SKM-1 treated with dmso at 0.1 percent for 144 hours (cell line): ENCODE results near the gene PTPN13.

Experiments
- DNase-seq: peaks from one replicate; lab custom pipeline; 2025; ENCODE audit not compliant: unreplicated experiment; lab: John Stamatoyannopoulos, UW

Gene PTPN13

DNA sequence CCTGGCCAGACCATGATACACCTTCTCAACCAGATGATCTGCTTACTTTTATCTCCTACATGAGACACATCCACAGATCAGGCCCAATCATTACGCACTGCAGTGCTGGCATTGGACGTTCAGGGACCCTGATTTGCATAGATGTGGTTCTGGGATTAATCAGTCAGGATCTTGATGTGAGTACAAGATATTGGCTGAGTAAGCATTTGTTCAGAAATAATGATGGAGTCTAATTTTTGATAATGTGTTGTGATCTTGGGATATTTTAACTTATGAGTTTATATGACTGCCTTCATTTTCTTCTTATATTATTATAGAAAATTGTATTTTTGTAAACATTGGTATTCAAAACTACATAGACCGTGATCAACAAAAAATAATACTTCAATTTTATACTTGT, 215.7 kb downstream of the PTPN13 start:
- no peak for DNase-seq

DNA sequence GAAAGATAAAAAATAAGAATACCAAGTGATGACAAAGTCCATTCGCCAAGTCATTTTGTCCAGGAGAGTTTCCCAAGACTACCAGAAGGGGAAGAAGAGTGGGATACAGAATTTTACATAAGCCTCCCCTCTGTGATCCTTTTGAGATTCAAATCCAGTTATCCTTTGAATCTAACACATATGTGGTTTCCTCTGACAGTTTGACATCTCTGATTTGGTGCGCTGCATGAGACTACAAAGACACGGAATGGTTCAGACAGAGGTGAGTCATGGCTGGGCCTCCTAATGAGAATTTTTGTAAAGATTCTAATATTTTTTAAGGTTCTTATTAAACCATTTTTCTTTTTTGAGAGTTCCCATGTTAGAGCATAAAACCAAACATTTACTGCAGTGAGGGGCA, 216.7 kb downstream of the PTPN13 start:
- no peak for DNase-seq

DNA sequence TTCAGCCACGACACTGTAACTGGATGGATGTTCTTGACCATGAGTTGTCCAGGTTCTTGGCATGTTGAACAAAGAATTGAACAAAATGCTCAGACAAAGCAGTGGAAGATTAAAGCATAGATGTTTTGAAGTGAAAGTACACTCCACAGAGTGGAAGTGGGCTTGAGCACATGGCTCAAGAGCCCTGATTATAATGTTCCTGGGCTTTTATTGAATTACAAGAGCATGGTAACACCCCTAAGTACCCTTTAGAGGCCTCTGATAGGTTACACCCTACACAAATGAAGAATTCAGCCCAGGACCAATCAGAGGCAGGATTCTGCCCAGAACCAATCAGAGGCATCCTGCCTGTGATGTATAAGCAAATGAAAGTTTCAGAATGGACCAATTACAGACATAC, 221.5 kb downstream of the PTPN13 start:
- DNase-seq: no peak

DNA sequence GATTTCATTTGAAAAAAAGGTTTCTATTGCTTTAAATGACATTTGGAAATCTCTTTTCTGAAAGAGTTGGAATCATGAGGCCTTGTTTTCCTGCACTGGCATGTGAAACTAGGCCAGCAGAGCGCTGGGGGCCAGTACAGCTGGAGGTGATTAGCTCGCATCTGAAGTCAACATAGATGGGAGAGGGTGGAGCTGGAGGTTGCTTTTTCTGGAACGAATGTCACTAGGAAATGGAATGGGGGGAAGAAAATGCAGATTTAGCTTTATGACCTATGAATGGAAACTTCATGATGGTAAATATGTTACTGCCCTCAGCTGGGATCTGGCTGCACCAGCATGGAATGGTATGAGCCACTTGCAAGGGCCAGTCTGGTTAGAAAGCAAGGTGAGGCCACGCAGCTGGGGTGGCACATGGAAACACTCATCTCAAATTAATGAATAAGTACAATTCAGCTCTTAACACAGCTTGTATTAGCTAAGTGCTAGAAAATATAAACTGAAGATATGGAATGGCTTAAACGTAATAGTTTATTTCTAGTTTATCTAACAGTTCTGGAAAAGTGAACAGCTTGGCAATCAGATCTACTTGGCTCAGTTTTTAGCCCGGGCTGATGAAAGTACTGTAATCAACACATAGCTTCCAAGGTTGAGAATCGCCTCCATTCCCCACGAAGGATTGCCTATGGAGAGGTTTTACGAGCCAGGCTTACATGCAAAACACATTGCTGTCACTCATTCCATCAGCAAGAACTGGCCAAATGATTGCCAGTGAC, 222.6 kb downstream of the PTPN13 start:
- no peak for DNase-seq

DNA sequence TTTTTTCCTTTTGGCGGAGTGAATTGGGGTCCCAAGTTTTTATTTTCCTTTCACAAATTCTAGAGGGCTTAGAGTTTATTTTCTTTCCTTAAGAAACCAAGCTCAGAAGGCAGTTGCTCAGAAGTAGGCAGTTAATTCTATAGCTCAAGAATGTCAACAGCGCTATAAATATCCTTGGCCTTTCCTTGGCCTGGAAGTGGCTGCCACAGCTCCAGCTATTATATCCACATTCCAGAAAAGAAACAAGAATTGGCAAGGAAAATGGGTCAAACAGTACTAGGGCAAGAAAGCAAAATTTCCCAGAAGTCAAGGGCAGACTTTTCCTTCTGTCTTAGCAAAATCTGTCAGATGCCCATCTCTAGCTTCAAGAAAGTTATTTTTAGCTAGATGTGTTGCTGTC, 224.1 kb downstream of the PTPN13 start:
- DNase-seq: no peak

DNA sequence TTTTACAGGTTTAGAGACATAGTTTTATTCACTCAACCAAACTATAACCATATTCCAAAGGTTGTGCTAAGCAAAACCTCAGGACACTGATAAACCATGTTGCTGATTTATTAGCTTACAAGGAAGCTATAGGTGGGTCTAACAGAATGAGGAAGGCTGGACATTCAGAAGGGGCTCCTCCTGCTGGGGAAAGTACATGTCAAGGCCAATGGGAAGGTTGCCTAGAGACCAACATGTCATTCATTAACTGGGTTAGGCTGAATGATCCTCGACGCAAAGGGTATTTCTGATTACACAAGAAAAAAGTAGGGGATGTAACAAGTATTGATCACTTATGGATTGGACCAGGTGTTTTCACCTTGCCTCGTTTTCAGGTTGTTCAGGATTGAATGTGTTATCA, 224.7 kb downstream of the PTPN13 start:
- no peak for DNase-seq

DNA sequence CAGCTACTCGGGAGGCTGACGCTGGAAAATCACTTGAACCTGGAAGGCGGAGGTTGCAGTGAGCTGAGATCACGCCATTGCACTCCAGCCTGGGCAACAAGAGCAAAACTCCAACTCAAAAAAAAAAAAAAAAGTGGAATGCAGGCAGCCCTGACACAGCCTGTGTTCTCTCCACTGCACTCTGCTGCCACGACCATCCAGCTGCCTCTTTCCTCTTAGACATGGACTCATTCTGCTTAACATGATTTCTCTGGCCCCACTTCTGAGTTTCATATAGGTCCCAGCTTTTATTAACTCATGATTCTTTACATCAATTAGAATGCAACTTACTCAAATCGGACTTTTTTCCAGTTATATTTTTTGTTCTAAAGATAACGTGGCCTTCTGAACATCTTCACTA, 225.4 kb downstream of the PTPN13 start:
- DNase-seq: no peak

DNA sequence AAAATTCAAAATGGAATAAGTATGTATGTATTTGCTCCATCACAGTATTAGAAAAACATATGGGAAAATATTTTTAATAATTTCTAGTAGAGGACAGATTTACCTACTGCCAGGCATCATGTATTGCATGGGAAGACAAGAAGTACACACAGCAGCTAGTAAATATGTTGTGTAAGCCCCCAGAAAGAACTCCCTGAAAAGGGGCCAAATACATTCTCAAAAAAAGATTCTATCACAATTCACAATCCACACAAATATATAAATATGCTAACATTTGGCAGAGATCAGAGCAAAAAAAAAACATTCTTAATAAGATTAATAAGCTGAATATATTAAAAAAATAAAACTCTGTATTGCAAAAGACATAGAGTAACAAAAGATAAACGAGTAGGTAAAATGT, 227.0 kb downstream of the PTPN13 start:
- no peak for DNase-seq

DNA sequence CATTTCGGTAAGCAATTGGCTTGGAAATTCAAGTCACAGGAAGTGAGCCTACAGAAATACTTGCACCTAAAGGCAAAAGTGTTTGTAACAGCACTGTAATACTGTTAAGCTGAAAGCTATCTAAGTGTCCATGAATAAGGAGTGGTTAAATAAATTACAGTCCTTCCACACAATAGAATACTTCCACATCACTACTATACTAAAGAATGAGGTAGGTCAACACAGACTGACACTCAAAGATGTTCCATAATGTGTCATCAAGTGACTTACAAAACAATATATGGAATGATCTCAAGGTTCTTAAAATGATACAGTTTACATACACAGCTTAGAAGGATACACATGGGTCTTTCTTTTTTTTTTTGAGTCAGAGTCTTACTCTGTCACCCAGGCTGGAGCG, 228.0 kb downstream of the PTPN13 start:
- no peak for DNase-seq

DNA sequence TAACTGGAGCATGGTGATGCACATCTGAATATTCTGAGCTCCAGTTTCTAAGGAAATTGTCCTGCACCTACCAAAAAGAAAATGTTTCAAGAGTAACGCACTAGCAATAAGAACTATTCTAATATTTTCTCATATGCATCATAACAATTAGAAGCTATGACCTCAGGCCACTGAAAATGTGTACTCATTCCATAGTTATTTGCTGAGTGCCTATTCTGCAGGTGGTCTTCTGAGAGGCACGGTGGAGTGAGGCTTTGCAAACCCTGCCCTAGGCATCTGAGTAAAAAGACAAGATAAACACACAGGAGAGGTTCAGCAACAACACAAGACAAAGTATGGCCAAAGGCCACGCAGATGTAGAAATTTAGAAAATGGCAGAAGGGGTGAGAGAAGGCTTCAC, 231.4 kb downstream of the PTPN13 start:
- DNase-seq: no peak

DNA sequence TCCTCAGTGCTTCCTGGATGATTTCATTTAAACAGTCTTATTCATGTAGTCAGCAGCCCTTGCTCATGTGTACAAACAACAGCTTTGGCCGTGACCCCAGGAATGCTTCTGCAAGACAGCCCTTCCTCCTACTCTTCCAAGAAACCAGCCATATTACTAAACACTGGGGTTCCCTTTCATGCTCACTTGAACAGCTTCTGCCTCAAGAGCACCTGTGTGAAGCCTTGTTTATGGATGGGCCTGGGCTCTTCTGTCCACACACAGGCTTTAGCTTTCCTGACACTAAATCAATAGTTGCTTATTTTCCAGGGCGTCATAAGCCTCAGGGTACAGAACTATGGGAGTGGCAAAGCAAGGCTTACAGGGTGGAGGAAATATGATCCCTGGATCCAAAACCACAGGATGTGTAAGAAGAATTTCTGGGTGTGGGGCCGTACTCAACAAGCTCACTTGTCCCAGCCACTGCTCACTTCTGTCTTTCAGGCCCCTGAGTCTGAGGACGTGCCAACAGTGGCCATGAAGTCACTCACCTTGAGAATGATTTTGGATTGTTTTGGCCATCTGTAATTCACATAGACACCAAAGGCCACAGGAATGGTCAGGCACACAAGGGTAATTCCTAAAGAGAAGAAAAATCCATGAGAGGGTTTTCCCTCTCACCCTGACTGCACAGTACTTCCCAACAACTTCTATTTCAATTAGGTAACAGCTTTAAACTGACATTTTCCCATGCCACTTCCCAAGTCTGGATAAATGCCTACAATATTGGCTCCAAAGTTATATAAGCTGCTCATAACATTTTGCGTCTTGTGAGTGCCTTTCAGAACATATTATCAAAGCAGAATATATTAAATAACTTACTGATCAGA, 237.4 kb downstream of the PTPN13 start:
- DNase-seq: no peak

DNA sequence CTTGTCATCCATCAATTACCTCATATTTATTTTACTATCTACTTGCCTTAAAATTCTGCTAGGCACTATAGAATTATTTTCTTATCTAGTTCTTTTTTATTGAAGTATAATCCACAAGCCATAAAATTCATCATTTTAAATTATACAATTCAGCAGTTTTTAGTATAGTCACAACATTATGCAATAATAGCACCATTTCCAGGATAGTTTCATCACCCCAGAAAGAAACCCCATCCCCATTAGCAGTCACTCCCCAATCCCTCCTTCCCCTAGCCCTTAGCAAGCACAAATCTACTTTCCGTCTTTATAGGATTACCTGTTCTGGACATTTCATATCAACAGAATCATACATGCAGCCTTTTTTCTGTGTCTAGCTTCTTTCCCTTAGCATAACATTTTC, 239.5 kb downstream of the PTPN13 start:
- no peak for DNase-seq

DNA sequence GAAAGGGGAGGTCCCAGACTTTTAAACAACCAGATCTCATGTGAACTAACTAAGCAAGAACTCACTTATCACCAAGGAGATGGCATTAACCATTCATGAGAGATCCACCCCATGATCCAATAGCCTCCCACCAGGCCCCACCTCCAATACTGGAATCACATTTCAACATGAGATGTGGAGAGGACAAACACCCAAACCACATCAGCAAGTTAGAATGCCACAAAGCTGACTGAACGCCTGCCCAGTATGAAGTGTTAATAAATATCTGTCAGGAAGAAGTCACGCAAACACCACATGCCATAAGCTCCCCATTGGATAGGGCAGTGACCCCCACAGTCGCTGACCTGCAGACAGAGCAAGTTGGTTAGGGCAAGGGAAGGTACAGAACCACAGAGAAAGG, 240.8 kb downstream of the PTPN13 start:
- DNase-seq: no peak

DNA sequence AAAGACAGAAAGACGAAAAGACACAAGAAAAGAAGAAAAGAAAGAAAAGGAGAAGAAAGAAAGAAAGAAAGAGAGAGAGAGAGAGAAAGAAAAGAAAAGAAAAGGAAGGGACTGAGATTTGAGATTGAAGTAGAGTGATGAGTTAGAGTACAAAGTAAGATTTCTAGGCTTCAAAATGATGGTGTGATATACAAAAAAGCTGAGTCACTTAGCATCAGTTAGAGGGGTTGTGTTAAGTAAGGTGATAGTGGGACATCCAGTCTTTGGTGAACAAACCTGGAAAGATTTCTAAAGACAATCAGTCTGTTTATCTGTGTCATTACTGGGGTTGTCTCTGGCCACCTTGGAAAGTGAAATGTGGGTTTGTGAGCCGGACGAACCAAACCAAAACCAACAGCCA, 241.6 kb downstream of the PTPN13 start:
- no peak for DNase-seq

DNA sequence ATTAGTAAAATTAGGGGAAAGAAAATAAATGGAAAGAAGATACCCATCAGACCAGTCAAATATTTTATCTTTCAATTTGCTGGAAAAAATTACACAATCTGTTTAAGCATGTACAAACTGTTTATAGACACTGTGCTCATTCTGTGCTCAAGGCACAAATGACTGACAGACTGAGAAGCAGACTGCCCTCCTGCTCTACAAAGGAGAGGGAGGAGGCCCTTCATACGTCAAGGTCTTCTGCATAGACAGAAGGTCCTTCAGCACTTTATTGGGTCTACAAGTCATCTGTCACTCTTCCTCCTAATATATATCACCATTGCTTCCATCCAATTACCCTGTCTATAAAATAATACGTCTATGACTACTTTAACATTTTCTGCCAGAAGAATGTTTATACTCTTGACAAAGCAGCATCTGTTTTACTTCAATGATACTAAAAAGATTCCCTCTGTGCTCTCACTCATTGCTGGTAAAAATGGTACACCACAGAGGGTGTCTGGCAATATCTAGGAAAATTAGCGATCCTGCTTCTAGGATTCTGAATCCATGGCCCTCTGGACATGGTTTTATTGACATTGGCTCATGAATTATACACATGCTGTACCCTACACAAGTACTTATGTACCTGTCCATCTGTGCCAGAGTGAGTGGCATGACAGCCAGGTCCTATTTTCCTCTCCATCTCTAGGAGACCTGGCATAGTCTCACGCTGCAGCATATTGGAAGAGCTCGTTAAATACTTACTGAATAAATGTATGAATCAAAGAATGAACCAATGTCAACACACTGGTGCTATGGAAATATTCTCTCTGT, 243.8 kb downstream of the PTPN13 start:
- DNase-seq: no peak

DNA sequence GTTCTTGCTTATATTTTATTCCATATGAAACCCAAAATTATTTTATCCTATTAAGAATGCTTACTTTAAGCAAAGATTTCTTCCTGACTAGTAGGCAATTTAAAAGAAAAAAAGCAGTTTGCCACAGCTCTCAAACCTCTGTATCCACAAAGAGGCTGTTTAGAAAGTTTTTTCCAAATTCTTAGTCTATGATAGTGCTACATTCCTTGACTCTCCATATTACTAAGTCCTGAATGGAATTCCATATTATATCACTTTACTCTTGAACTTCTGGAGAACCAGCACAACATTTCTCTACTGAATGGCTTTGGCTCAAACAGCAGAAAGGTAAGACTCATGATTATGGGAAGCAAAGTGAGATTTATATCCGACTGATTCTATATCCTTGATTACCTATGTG, 246.7 kb downstream of the PTPN13 start:
- no peak for DNase-seq

DNA sequence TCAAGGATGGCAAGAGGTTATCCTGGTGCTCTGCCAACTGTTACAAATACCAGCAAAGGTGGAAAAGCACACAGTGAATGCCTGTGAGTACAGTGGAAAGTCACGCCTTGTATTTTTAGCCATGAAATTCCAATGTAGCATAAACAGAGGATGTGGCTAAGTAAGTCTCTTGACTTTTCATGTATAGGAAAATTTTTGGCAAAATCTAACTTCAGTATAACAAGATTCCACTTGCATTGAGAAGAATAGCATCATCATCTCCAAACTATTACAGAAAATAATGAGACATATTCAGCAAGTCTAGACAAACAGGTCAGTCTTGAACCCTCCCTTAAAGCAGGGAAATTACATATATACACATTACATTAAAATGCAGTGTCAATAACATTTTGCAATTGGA, 247.2 kb downstream of the PTPN13 start:
- DNase-seq: no peak

DNA sequence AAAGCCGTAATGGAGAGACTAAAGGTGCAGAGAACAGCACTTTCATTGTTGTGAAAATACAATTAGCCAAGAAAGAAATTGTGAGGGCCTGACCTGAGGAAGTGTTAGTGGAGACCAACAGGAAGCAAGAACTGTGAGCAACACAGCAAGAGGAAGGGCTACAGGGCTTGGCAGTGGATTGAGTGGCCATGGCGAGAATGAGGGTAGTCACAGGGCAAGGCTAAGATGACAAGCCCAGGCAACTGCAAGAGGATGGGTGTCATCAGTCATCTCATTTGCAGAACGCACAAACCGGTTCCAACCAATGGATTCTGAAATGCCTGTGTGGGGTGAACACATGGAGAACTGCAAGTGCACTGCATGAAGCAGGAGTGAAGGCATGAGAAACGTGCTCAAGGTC, 251.5 kb downstream of the PTPN13 start:
- DNase-seq: no peak

DNA sequence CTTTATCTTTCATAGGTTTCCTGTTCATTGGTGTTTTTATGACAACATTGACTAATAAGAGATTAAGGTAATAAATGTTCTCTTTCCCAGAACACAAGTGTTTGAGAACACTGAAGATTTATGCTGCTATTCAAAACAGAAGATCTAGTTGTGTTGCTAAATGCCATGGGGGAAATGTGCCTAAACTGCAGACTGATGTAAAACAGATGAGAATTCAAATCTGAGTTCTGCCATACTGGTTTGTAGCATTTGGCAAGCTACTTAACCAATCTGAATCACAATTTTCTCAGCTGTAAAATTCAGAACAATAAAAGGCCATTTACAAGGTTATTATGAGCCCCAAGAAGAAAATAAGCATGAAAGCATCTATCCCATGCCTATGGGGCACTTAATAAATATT, 252.8 kb downstream of the PTPN13 start:
- DNase-seq: no peak

DNA sequence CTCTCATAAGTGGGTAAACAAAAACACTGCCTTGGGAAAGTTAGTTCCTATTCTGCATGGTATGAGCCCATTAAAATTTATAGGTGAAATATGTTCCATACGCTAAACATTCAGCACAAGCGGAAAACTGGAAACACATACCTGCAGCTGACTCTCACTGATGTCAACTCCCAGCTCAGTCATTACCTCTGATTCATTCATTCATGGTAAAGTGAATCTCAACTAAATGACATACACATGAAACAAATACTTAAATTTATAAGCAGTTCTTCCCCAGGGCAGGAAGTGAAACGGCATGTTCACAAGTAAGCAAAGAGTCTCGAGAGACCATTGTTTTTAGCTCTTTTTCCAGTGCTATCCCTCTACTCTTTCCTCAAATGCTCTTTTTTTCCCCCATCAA, 253.5 kb downstream of the PTPN13 start:
- no peak for DNase-seq

DNA sequence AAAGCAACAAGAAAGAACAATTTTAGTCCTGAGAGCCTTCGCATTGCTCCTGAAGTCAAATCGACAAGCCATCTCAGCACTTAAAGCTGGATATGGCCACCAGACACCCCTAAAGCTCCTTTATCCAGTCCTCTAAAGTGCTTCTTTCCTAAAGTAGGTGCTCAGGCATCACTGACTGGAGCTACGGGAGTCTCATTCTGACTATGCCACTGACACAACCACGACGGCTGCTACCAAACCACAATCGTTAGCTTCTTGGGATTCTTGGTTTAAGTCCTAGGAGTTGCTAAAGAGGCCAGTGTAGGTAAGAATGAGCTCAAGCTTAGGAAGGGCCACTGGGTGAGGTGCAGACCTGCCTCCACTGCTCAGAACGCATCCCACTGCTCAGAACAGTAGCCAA, 254.0 kb downstream of the PTPN13 start:
- DNase-seq: no peak
